Natural killer cell treated with Interleukin-12 subunit alpha and Interleukin-12 subunit beta and Interleukin-15 and Interleukin-18, amount 100 ng/mL, for 72 hours (primary cell): Measurements from ENCODE around the gene PPT1. TPM values are rescaled to one million over a fixed set of nuclear protein-coding genes. Genes with fewer than 3 reads are reported as not detected.
"Not testable (repeated sequence)": the region's sequence is repeated elsewhere in the genome, so short reads cannot be mapped to it uniquely, and the experiment has no call there.

Experiments used
- ATAC-seq, 2 donors: fragments of 150-1000 bp; cut with Tn5 transposase in 1 of 2; sonication (Bioruptor Pico), chemical (Tn5 transposase) in 1 of 2; 2 replicates each; pipeline ENCODE4 v1.10.0; 2021
- DNase-seq: peaks from one replicate; pipeline ENCODE4 v3.0.0; 2022; ENCODE audit warnings: low spot score
- H3K27ac Mint-ChIP-seq, 2 donors: 1 replicate in 1 of 2; 2 replicates in 1 of 2; pipeline ENCODE4 v1.8.0; 2022; ENCODE audit warnings: mixed read lengths in 2 of 2, mild to moderate bottlenecking in 1 of 2, moderate library complexity in 1 of 2
- H3K27me3 Mint-ChIP-seq, 2 donors: 1 replicate in 1 of 2; 2 replicates in 1 of 2; pipeline ENCODE4 v1.8.0; 2022; ENCODE audit warnings: mixed read lengths in 2 of 2
- H3K36me3 Mint-ChIP-seq: one replicate; pipeline ENCODE4 v1.8.0; 2022; ENCODE audit warnings: mixed read lengths
- H3K4me1 Mint-ChIP-seq, 2 donors: 1 replicate in 1 of 2; 2 replicates in 1 of 2; pipeline ENCODE4 v1.8.0; 2022; ENCODE audit warnings: low read depth in 2 of 2, mixed read lengths in 2 of 2, mild to moderate bottlenecking in 1 of 2
- H3K4me3 Mint-ChIP-seq: one replicate; pipeline ENCODE4 v1.8.0; 2022; ENCODE audit warnings: mixed read lengths
- H3K9me3 Mint-ChIP-seq: 2 replicates; pipeline ENCODE4 v1.8.0; 2022; ENCODE audit warnings: mixed read lengths
- total RNA-seq, 2 donors: library from RNA; stranded (reverse); gene quantifications; one replicate each; pipeline ENCODE4 v1.2.3, GENCODE V29; 2022

PPT1 gene
- total RNA-seq, 2 donors from 2014 or later: 42.3 to 64.0 TPM

DNA sequence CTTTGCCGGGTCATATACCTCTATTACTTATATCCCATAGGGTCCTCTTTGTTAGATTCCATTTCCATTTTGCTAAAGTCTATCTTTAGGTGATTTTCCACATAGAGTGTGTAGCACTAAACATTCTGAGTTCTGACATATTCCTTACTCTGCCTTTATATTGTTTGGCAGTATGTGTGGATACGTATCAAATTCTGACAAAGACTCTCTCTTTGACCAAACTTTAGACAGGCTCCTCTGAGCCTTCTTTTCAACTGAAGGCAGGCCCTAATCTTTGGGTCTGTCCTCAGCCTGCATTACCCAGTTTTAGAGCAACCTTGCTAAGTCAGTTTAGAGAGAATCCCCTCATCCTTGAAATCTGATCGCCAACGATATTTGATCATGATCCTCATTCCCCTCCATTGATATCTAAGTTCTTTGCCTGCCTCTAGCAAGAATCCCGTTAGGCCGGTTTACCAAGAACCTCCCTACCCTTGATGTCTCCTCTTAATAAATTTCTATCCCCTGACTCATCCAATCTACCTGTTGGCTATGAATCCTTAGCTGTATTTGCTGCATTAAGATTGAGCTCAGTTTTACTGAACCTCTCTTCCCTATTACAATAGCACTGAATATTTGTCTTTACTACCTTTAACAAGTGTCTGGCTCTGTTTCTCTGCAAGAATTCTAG, 10.4 kb upstream of the PPT1 start:
- no peak overlapping the region for H3K27ac Mint-ChIP-seq
- H3K27me3 Mint-ChIP-seq: peaks cover 28 to 30% of the 10 kb centered on the region in 2 donors
- DNase-seq: no peak
- H3K9me3 Mint-ChIP-seq: peaks cover 14% of the 10 kb centered on the region
- no peak overlapping the region for H3K4me3 Mint-ChIP-seq
- no peak for ATAC-seq
- H3K4me1 Mint-ChIP-seq: no peaks in the 10 kb centered on the region
- peaks cover 36% of the 10 kb centered on the region for H3K36me3 Mint-ChIP-seq

DNA sequence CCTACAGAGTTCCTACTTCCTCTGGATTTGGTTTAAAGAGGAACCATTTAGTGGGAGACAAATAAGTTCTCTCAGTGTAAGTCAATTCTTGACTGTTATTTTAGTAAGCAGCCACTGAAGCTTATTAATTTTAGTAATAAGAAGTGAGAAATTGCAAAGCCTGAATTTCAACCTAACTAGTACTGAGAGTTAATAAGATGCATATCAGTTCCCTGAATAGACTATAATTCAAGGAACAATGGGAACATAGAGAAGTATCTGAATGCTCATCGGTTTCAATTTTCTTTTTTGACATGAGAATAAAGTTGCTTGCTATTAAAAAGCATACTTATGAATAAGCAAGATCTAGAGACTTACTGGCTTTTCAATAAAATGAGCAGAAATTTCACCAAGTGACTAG, 8.0 kb upstream of the PPT1 start:
- H3K27ac Mint-ChIP-seq: no peak overlapping the region
- no peaks in the 10 kb centered on the region for H3K4me1 Mint-ChIP-seq
- peaks cover 20% of the 10 kb centered on the region for H3K36me3 Mint-ChIP-seq
- H3K9me3 Mint-ChIP-seq: peaks cover 4% of the 10 kb centered on the region
- ATAC-seq (no peak), DNase-seq (no peak)
- H3K4me3 Mint-ChIP-seq: peak overlapping the region; percentile 4
- H3K27me3 Mint-ChIP-seq: peaks cover 25 to 27% of the 10 kb centered on the region in 2 donors

DNA sequence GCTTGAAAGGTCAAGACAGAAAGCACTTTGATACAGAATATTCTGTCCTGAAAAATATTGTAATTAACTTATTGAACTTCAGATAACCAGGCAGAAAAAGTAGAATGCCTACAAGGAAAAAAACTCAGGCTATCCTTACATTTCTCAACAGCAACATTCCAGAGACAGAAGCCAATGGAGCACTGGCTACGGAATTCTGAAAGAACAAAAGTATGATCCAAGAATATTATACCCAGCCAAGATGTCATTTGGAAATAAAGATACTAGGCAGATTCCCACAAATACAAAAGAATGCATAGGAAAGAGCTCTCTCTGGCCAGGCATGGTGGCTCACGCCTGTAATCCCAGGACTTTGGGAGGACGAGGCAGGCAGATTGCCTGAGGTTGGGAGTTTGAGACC, 5.8 kb upstream of the PPT1 start:
- no peaks in the 10 kb centered on the region for H3K9me3 Mint-ChIP-seq
- no peak for ATAC-seq
- DNase-seq: no peak
- H3K27me3 Mint-ChIP-seq: peaks cover 17% of the 10 kb centered on the region in 2 donors
- H3K27ac Mint-ChIP-seq: no peak overlapping the region
- H3K4me3 Mint-ChIP-seq: no peak overlapping the region
- H3K4me1 Mint-ChIP-seq: no peaks in the 10 kb centered on the region
- H3K36me3 Mint-ChIP-seq: peaks cover 13% of the 10 kb centered on the region

DNA sequence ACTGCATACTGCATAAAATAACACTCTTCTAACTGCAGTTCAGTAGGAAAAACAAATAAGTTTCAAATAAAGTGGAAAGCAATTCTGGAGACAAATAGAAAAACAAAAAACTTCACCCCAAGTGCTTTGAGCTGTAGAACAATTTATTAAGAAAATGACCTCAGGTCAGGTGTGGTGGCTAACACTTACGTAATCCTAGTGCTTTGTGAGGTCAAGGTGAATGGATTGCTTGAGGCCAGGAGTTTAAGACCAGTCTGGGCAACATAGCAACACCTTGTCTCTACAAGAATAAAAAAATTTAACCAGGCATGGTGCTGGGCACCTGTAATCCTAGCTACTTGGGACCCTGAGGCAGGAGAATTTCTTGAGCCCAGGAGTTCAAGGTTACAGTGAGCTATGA, 5.0 kb upstream of the PPT1 start:
- Mint-ChIP-seq H3K27me3 (peaks cover 15 to 21% of the 10 kb centered on the region in 2 donors), H3K27ac (no peak overlapping the region), H3K4me1 (peaks cover 6 to 7% of the 10 kb centered on the region in 2 donors), H3K9me3 (no peaks in the 10 kb centered on the region), H3K4me3 (no peak overlapping the region), H3K36me3 (peaks cover 13% of the 10 kb centered on the region)
- DNase-seq: no peak
- no peak for ATAC-seq

DNA sequence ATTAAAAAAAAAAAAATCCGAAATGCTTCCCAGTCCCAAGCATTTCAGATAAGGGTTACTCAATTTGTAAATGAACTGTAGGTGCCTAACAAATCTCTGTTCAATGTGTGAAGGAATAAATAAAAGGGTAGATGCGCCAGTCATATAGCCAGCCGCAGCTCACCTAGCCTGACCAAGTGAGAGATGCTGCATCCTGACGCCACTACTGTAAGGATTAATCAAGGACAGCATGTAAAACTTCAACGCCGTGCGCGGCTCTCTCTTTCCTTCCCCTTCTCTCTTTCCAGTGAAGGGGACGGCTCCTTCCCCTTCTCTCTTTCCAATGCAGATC, 441 bp downstream of the PPT1 start:
- DNase-seq (no peak), ATAC-seq (peak; percentile 55 to 74)
- Mint-ChIP-seq H3K36me3 (peaks cover 13% of the 10 kb centered on the region), H3K9me3 (no peaks in the 10 kb centered on the region), H3K27me3 (peaks cover 6% of the 10 kb centered on the region in 2 donors), H3K4me1 (peaks cover 21 to 26% of the 10 kb centered on the region in 2 donors), H3K27ac (peak overlapping the region; percentile 65 to 79), H3K4me3 (peak overlapping the region; percentile 94)

DNA sequence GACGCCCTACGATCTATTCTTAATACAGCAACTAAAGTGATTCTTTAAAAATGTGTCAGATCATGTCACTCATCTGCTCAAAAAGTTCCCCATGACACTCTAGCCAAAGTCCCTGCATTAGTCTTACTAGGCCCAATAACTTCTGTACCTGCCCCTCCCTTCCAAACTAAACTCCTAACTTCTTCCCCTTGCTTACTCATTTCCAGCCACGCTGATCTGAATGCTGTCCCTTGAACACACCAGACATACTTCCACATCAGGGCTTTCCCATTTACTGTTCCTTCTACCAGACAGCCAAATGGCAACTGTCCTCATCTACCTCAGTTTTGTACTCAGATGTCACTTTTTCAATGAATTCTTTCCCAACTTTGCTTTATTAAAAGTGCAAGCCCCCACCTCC, 1.2 kb downstream of the PPT1 start:
- no peak for ATAC-seq
- Mint-ChIP-seq H3K36me3 (peaks cover 16% of the 10 kb centered on the region), H3K4me3 (peak overlapping the region; percentile 94), H3K27ac (no peak overlapping the region), H3K9me3 (no peaks in the 10 kb centered on the region), H3K27me3 (peaks cover 3 to 5% of the 10 kb centered on the region in 2 donors), H3K4me1 (peaks cover 21 to 26% of the 10 kb centered on the region in 2 donors)
- DNase-seq: no peak

DNA sequence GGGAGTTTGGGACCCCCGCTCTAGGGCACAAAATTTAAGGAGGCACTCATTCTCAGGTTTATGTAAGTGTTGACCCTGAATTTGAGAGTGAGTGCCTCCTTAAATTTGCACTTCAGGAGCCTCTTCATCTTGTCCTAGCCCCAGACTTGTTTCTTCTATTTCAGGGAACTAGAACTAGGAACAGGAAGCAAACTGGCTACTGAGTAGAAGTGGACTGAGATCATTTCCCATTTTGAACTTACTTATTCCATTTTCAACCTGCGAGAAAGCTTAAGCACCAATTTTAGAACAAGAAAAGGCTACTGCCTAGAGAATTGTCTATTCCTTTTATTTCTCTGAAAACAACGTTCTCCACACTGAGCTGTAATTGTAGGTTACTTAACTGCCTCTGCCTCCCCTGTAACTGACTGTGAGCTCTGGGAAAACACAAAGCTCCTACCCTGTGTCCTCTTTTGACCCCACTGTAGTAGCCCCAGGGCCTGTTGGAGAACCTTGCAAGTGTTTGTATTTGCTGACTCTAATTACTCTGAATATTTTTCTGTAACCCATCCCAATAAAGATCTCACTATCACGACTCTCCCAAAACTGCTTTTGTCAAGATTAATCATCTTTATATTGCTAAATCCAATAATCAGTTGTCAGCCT, 2.5 kb downstream of the PPT1 start:
- Mint-ChIP-seq H3K4me3 (no peak overlapping the region), H3K27ac (no peak overlapping the region), H3K27me3 (peaks cover 3 to 5% of the 10 kb centered on the region in 2 donors), H3K9me3 (no peaks in the 10 kb centered on the region), H3K4me1 (peaks cover 21 to 26% of the 10 kb centered on the region in 2 donors), H3K36me3 (peaks cover 18% of the 10 kb centered on the region)
- no peak for ATAC-seq
- DNase-seq: no peak

DNA sequence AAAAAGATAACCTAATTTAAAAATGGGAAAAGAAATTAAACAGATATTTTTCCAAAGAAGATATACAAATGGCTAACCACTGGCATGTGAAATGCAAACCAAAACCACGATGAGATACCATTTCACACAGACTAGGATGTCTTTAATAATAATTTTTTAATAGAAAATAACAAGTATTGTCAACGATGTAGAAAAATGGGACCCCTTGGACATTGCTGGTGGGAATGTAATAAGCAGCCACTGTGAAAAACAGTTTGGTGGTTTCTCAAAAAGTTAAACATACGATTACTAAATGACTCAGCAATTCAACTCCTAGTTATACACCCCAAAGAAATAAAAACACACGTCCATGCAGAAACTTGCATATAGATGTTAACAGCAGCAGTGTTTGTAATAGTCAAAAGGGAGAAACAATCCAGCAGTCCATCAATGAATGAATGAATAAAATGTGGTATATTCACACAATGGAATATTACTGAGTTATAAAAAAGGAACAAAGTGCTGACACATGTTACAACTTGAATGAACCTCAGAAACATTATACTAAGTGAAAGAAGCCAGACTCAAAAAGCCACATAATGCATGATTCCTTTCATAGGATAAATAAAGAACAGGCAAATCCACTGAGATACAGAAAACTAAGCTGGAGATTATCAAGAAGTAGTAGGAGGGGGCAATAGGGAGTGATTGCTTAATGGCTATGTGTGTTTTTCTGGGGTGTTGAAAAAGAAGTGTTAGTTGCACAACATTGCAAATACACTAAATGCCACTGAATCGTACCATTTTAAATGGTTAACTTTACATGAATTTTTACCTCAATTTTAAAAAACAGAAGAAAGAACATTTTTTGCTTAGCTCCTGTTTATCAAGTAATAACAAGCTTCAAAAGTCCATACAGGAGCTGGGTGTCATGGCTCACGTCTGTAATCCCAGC, 4.1 kb downstream of the PPT1 start:
- H3K4me3 Mint-ChIP-seq: no peak overlapping the region
- H3K9me3 Mint-ChIP-seq: no peaks in the 10 kb centered on the region
- peaks cover 18% of the 10 kb centered on the region for H3K36me3 Mint-ChIP-seq
- H3K4me1 Mint-ChIP-seq: peaks cover 21 to 26% of the 10 kb centered on the region in 2 donors
- peaks cover 3 to 5% of the 10 kb centered on the region in 2 donors for H3K27me3 Mint-ChIP-seq
- ATAC-seq: no peak
- DNase-seq: no peak
- no peak overlapping the region for H3K27ac Mint-ChIP-seq

DNA sequence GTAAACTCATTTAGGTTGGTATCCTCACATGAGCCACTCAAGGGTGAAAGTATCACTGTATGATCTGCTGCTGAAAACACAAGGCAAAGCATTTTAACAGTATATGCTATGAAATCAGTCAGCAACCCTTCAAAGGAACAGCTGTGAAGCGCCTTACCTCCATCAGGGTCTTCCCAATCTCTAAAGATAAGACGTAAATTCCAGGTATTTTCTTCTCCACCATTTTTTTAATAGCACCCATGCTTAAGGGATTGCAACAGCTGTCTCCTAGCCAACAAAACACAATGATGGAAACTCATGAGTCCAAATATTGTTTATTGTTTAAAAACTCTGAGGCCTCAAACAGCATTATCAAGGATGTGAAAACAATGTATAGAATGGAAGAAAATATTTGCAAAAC, 4.8 kb downstream of the PPT1 start:
- DNase-seq (no peak), ATAC-seq (no peak)
- H3K27me3 Mint-ChIP-seq: no peaks in the 10 kb centered on the region
- H3K9me3 Mint-ChIP-seq: no peaks in the 10 kb centered on the region
- peaks cover 23% of the 10 kb centered on the region for H3K36me3 Mint-ChIP-seq
- H3K27ac Mint-ChIP-seq: no peak overlapping the region
- peaks cover 15 to 20% of the 10 kb centered on the region in 2 donors for H3K4me1 Mint-ChIP-seq
- H3K4me3 Mint-ChIP-seq: no peak overlapping the region

DNA sequence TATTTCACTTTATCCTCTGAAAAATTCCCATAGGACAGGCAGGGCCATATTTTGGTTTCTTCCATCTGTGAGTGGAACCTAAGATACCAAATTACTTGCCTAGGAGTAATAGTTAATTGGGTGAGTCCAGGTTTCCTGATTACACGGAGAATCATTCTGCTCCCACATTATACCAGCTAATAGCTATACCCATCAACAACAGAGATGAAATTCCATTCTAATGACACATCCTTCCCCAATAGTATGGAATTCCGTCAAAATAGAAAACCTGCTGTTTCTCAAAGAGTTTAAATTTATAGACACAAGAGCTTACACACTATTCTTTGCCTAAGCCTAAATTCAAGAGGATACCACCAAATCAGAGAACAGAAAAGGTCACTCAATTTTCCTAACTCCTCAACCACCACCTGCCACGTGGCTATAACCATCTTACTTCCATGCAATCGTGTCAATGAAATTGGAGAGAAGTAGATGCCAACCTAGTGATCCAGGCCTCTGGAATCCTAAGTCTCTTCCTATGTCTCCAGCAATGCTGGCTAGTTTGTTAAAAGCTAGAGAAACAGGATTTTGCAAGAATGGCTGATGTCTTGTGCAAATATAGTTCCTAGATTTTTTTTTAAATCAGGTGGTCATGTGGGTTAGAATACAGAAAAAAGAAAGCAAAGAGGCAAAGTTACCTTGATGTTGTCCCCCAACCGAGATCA, 6.2 kb downstream of the PPT1 start:
- Mint-ChIP-seq H3K36me3 (peaks cover 21% of the 10 kb centered on the region), H3K27ac (no peak overlapping the region), H3K9me3 (no peaks in the 10 kb centered on the region), H3K4me3 (no peak overlapping the region), H3K27me3 (no peaks in the 10 kb centered on the region), H3K4me1 (peaks cover 8% of the 10 kb centered on the region in 2 donors)
- ATAC-seq: no peak
- no peak for DNase-seq

DNA sequence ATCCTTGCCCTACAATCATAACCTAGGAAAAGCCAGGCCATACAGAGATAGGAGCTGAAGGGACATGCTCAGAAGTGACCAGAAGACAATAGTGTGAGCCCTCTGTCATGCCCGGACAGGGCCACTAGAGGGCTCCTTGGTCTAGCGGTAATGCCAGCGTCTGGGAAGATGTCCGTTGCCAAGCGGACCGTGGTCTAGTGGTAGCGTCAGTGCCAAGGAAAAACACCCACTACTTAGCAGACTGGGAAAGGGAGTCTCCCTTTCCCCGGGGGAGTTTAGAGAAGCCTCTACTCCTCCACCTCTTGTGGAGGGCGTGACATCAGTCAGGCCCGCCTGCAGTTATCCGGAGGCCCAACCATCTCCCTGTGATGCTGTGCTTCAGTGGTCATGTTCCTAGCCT, 12.3 kb downstream of the PPT1 start:
- not testable (repeated sequence) for H3K36me3 Mint-ChIP-seq, H3K4me3 Mint-ChIP-seq, H3K4me1 Mint-ChIP-seq, H3K9me3 Mint-ChIP-seq, H3K27ac Mint-ChIP-seq, ATAC-seq, H3K27me3 Mint-ChIP-seq
- DNase-seq: peak; percentile 62

- DNase-seq: no peak
- H3K9me3 Mint-ChIP-seq: no peaks in the 10 kb centered on the region
- no peak overlapping the region for H3K27ac Mint-ChIP-seq
- no peaks in the 10 kb centered on the region for H3K27me3 Mint-ChIP-seq
- H3K36me3 Mint-ChIP-seq: no peaks in the 10 kb centered on the region
- no peak for ATAC-seq
- H3K4me3 Mint-ChIP-seq: no peak overlapping the region
- peaks cover 2 to 8% of the 10 kb centered on the region in 2 donors for H3K4me1 Mint-ChIP-seq
Observed at GRCh38 chr1:40081871-40082270, 15.2 kb downstream of the PPT1 start.

GRCh38 chr1:40079774-40080400, 17.2 kb downstream of the PPT1 start:
- peaks cover under 1 to 2% of the 10 kb centered on the region in 2 donors for H3K4me1 Mint-ChIP-seq
- no peak overlapping the region for H3K4me3 Mint-ChIP-seq
- no peaks in the 10 kb centered on the region for H3K36me3 Mint-ChIP-seq
- DNase-seq (no peak), ATAC-seq (no peak)
- H3K27me3 Mint-ChIP-seq: no peaks in the 10 kb centered on the region
- H3K9me3 Mint-ChIP-seq: no peaks in the 10 kb centered on the region
- peak overlapping the region in 1 of 2 donors; percentile 61 for H3K27ac Mint-ChIP-seq
